Measurements from ENCODE around the gene PKIB.

The PKIB gene

DNA sequence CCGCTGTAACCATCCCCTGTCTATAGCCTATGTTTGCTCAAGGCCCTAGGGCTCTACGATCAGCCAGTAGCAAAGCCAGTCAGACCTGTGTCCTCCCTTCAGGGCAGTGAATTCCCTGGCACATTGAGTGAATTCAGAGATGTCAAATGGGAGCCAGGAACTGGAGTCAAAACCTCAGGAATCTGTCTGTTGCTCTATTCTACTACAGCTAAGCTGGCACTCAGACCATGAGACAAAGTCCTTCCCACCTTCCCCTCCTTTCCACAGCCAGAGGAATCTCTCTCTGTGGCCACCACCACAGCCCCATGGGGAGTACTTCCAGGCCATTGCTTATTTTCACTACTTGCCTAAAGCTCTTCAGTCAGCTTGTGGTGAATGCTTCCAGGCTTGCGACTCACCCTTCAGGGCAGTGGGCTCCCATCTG, 82.0 kb downstream of the PKIB start:
- TF ChIP-seq, protein P1, sequence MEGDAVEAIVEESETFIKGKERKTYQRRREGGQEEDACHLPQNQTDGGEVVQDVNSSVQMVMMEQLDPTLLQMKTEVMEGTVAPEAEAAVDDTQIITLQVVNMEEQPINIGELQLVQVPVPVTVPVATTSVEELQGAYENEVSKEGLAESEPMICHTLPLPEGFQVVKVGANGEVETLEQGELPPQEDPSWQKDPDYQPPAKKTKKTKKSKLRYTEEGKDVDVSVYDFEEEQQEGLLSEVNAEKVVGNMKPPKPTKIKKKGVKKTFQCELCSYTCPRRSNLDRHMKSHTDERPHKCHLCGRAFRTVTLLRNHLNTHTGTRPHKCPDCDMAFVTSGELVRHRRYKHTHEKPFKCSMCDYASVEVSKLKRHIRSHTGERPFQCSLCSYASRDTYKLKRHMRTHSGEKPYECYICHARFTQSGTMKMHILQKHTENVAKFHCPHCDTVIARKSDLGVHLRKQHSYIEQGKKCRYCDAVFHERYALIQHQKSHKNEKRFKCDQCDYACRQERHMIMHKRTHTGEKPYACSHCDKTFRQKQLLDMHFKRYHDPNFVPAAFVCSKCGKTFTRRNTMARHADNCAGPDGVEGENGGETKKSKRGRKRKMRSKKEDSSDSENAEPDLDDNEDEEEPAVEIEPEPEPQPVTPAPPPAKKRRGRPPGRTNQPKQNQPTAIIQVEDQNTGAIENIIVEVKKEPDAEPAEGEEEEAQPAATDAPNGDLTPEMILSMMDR (conservative IDR thresholded peaks at IDR 0.05; ENCODE audit: low read length), result no peak
- H3K4me3 ChIP-seq (ENCODE audit: low read length), result no peak overlapping the region
- DNase-seq (ENCODE audit: low read depth), result peak; percentile 87

DNA sequence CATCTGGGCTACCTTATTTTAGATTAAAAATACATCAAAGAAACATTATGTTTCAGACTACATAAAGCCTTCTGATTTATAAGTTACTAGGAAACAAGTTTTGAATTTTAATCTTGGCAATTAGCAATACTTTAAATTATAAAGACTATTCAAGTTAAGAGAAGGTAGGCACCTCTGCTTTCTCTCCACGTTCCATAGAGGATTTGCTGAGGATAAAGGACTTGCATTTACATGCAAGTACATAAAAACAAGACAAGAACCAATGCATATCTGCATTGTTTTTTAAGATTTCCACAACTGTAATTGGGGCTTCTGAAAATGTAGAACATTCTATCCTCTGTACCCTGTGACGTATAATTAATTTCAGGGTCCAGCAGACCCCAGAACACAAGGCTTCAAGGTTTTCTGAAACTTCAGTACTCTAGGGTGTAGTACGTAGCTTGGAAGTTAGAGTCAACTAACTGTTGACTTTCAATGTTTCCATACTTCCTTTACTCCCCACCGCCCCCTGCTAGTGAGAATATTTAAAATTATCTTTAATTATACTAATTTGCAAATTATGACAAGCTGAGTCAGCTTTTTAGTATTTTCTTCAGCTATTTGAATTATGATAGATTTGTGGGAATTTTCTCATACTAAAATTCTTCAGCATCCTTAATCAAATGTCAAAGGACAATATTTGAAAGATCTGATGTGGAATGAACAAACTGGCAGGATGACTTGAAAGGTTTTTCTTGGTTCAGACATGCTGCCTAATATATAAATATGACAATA, 82.8 kb downstream of the PKIB start:
- TF ChIP-seq, protein P1 (conservative IDR thresholded peaks at IDR 0.05; ENCODE audit: low read length), result no peak

DNA sequence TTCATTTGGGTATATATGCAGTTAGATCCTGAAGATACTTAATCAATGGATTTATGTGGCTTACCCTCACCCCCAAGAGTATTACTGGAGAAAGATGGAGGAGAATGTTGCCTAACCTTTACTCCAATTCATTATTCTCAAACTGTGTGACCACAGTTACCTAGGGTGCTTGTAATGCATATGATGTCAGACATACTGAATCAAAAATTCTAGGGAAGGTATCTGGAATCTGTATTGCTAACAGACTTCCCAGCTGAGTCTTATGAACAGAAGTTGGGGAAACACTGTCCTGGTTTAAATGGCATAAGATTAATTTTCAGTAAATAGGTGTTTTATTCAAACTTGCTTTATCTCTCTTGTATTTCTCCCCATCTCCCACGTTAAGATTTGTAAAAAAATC, 83.9 kb downstream of the PKIB start:
- TF ChIP-seq, protein P1 (conservative IDR thresholded peaks at IDR 0.05; ENCODE audit: low read length), result no peak
- no peak overlapping the region for H3K4me3 ChIP-seq (ENCODE audit: low read length)
- no peak for DNase-seq (ENCODE audit: low read depth)

More for the DNA sequence above, 82.8 kb downstream of the PKIB start:
- DNase-seq (ENCODE audit: low read depth), result no peak
- no peak overlapping the region for H3K4me3 ChIP-seq (ENCODE audit: low read length)

DNA sequence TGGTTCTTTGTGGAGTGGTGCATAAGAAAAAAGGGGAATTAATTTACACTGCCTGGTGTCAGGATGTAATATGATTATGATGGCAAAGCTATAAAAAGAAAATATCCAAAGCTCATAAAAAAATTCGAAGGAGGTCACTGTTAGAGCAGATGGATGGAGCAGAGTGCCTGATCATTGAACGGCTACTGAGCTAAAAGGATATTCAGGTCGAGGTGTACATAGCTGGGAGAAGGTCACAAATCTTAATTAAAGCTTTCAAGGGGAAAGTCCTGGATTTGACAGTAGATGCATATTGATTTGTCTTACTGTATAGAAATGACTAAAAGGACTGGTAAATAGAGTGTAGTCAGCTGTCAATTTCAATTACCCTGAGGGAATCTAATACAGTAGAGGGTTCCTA, 84.4 kb downstream of the PKIB start:
- H3K4me3 ChIP-seq (ENCODE audit: low read length), result no peak overlapping the region
- TF ChIP-seq, protein P1 (conservative IDR thresholded peaks at IDR 0.05; ENCODE audit: low read length), result no peak
- DNase-seq (ENCODE audit: low read depth), result no peak

DNA sequence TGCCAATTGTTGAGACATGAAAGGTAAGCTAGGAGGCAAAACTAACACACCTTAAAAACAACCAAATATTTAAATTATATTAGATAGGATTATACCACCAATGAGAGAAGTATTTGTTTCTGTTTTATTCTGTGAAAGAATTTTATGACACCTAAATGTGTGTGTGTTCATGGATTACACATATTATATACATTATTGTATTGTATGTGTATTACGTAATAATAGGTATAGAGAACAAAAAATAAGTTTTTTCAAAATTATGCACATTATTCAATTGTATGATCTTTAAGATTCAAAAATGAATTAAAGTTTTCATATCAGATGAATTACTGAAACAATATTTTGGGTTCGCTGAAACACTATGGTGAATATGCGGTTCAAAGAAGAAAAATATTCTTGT, 85.0 kb downstream of the PKIB start:
- DNase-seq (ENCODE audit: low read depth), result no peak
- TF ChIP-seq, protein P1 (conservative IDR thresholded peaks at IDR 0.05; ENCODE audit: low read length), result no peak
- H3K4me3 ChIP-seq (ENCODE audit: low read length), result no peak overlapping the region

DNA sequence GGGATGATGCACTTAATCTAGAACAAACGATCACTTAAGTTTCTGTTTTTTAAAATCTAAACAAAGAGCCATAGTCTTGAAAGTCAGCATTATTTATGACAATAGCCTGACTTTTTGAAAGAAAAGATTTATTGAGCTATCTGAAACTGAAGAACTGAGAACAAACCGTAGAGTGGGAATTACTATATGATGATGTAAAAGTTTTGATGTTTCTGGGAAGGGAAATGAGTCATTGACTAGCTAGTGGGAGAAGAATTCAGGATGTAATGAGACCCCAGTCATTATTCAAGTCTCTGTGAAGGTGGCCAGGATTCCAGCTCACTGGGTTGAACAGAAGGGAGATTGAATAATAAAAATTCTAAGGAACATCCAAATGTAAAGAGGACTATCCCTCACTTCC, 85.9 kb downstream of the PKIB start:
- DNase-seq (ENCODE audit: low read depth), result peak; percentile 66
- no peak overlapping the region for H3K4me3 ChIP-seq (ENCODE audit: low read length)
- TF ChIP-seq, protein P1 (conservative IDR thresholded peaks at IDR 0.05; ENCODE audit: low read length), result no peak

DNA sequence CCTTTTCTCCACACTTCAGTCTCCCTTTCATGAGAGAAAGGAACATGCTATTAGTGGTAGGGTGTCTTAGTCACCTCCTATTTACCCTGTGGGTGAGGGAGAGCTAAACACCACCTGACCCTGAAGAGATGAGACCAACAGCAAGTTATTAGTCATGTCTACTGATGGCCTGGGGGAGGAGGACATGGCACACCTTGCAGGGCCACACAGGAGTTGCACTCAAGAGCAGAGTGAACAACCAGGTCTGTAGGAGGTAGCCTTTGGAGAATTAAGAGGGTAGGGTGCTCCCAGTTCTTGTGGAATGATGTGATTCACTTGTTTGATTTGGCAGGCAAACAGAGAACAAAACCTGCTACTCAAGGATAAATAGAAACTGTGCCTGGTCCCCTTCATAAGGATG, 86.6 kb downstream of the PKIB start:
- TF ChIP-seq, protein P1 (conservative IDR thresholded peaks at IDR 0.05; ENCODE audit: low read length), result no peak
- no peak for DNase-seq (ENCODE audit: low read depth)
- H3K4me3 ChIP-seq (ENCODE audit: low read length), result no peak overlapping the region

Measured in AG10803 (cell line).